Caco-2 (cell line): ENCODE results near the gene PLOD1. TPM values are rescaled to one million over a fixed set of nuclear protein-coding genes. Genes with fewer than 3 reads are reported as not detected.

ENCODE experiments used
- BruUV-seq: library from RNA; stranded (reverse); fragments of 400-500 nt; replicated peaks from 2 replicates; lab custom pipeline; 2021; lab: Mats Ljungman, UMichigan
- CTCF ChIA-PET: fragments of 300-600 bp; sonication (Branson Sonifier 250); formaldehyde crosslinking; loops from one replicate; lab custom pipeline; 2022; ENCODE audit warnings: antibody characterized with exemption; lab: Charles Lee
- POLR2A ChIA-PET: fragments of 300-600 bp; sonication (Branson Sonifier 250); formaldehyde crosslinking; loops from one replicate; lab custom pipeline; 2022; ENCODE audit warnings: antibody characterized with exemption; lab: Charles Lee
- DNase-seq, 2 experiments: peaks; one replicate each; pipeline versions ENCODE4 v3.0.0 to v3.0.0-alpha.2; 2020 to 2022
- H3K27me3 ChIP-seq: replicated peaks from 2 replicates; pipeline ENCODE4 v1.6.0; 2011; ENCODE audit warnings: low read length; ENCODE audit not compliant: control insufficient read depth, insufficient read depth
- H3K36me3 ChIP-seq: 2 replicates; pipeline ENCODE4 v1.5.1; 2011; ENCODE audit warnings: low read length; ENCODE audit not compliant: control insufficient read depth, insufficient read depth
- H3K4me1 ChIP-seq: fragments of 250-450 bp; sonication (Bioruptor Pico); 2 replicates; pipeline ENCODE4 v1.5.1; 2020; ENCODE audit warnings: mild to moderate bottlenecking
- H3K4me3 ChIP-seq: 2 replicates; pipeline ENCODE4 v1.5.1; 2011; ENCODE audit warnings: low read depth, mild to moderate bottlenecking, control low read depth, low read length
- H3K9me3 ChIP-seq: fragments of 250-450 bp; sonication (Bioruptor Pico); 2 replicates; pipeline ENCODE4 v1.5.1; 2020; ENCODE audit warnings: mild to moderate bottlenecking, moderate library complexity
- H3K27ac Mint-ChIP-seq: one replicate; pipeline ENCODE4 v1.8.0; 2022; ENCODE audit warnings: mixed read lengths; ENCODE audit not compliant: unreplicated experiment
- H3K27me3 Mint-ChIP-seq: one replicate; pipeline ENCODE4 v1.8.0; 2022; ENCODE audit warnings: mixed read lengths; ENCODE audit not compliant: insufficient read depth, unreplicated experiment
- H3K36me3 Mint-ChIP-seq: one replicate; pipeline ENCODE4 v1.8.0; 2022; ENCODE audit warnings: mild to moderate bottlenecking, mixed read lengths; ENCODE audit not compliant: insufficient read depth, unreplicated experiment
- H3K4me1 Mint-ChIP-seq: one replicate; pipeline ENCODE4 v1.8.0; 2022; ENCODE audit warnings: low read depth, mixed read lengths; ENCODE audit not compliant: unreplicated experiment
- H3K4me3 Mint-ChIP-seq: one replicate; pipeline ENCODE4 v1.8.0; 2022; ENCODE audit warnings: mild to moderate bottlenecking, moderate library complexity, mixed read lengths; ENCODE audit not compliant: unreplicated experiment
- H3K9me3 Mint-ChIP-seq: one replicate; pipeline ENCODE4 v1.8.0; 2022; ENCODE audit warnings: mixed read lengths; ENCODE audit not compliant: unreplicated experiment
- CTCF ChIP-seq, 2 experiments: fragments of 200-600 bp in 1 of 2; IDR thresholded peaks; 1 replicate in 1 of 2; 2 replicates in 1 of 2; pipeline versions ENCODE4 v1.5.1 to v1.8.0; 2011 to 2022; ENCODE audit warnings: antibody characterized with exemption in 1 of 2, control low read depth in 1 of 2, inconsistent platforms in 1 of 2, low read depth in 1 of 2, low read length in 1 of 2, mild to moderate bottlenecking in 1 of 2, moderate library complexity in 1 of 2; ENCODE audit not compliant: insufficient read depth in 1 of 2, severe bottlenecking in 1 of 2, unreplicated experiment in 1 of 2
- intact Hi-C: fragments of 100-400 bp; cut with micrococcal nuclease; formaldehyde crosslinking; loops from one replicate; pipeline ENCODE4 v1.10.0; 2022; ENCODE audit not compliant: unreplicated experiment
- total RNA-seq: library from RNA; stranded (reverse); gene quantifications from 2 replicates; pipeline ENCODE4 v1.2.3, GENCODE V29; 2022

PLOD1 gene
- total RNA-seq, 1 experiment from 2014 or later = 89.3 TPM

- intact Hi-C loops = no loop called here
- Histone ChIP-seq H3K27me3 (no peaks in the 10 kb centered on the region), H3K9me3 (no peaks in the 10 kb centered on the region), H3K4me1 (no peaks in the 10 kb centered on the region), H3K36me3 (no peaks in the 10 kb centered on the region), H3K4me3 (no peak overlapping the region)
- POLR2A ChIA-PET = interaction anchor here (0.5 to 0.6 kb wide), 2 partner anchors 42 to 53 kb away, joined by 3 read pairs; no protein-coding TSS in a partner anchor
- Mint-ChIP-seq H3K4me1 (no peaks in the 10 kb centered on the region), H3K27ac (no peak overlapping the region), H3K27me3 (no peaks in the 10 kb centered on the region), H3K4me3 (no peak overlapping the region), H3K9me3 (no peaks in the 10 kb centered on the region), H3K36me3 (peaks cover 31% of the 10 kb centered on the region)
- no peak for DNase-seq
- TF ChIP-seq CTCF (IDR thresholded peaks at IDR 0.05; ENCODE audit: insufficient read depth in 1 of 2, low read depth in 1 of 2, low read length in 1 of 2, severe bottlenecking in 1 of 2, unreplicated experiment in 1 of 2) = no peak
- BruUV-seq = no TSS peak
- CTCF ChIA-PET = no interaction called here
Measured at GRCh38 chr1:11961230-11961629, 26.7 kb downstream of the PLOD1 start.

GRCh38 chr1:11963622-11964021, 29.1 kb downstream of the PLOD1 start:
- Histone ChIP-seq H3K4me1 (no peaks in the 10 kb centered on the region), H3K9me3 (no peaks in the 10 kb centered on the region), H3K4me3 (no peak overlapping the region), H3K36me3 (no peaks in the 10 kb centered on the region), H3K27me3 (no peaks in the 10 kb centered on the region)
- Mint-ChIP-seq H3K9me3 (no peaks in the 10 kb centered on the region), H3K4me3 (no peak overlapping the region), H3K27ac (no peak overlapping the region), H3K27me3 (no peaks in the 10 kb centered on the region), H3K36me3 (peaks cover 29% of the 10 kb centered on the region), H3K4me1 (peaks cover 6% of the 10 kb centered on the region)
- TF ChIP-seq CTCF (IDR thresholded peaks at IDR 0.05; ENCODE audit: insufficient read depth in 1 of 2, low read depth in 1 of 2, low read length in 1 of 2, severe bottlenecking in 1 of 2, unreplicated experiment in 1 of 2) = no peak
- ChIA-PET CTCF (no interaction called here), POLR2A (no interaction called here)
- intact Hi-C loops = no loop called here
- DNase-seq = no peak
- no TSS peak for BruUV-seq

GRCh38 chr1:11964656-11965055, 30.1 kb downstream of the PLOD1 start:
- Mint-ChIP-seq H3K27ac (peak overlapping the region; percentile 24), H3K9me3 (no peaks in the 10 kb centered on the region), H3K27me3 (no peaks in the 10 kb centered on the region), H3K4me1 (peaks cover 6% of the 10 kb centered on the region), H3K4me3 (no peak overlapping the region), H3K36me3 (peaks cover 28% of the 10 kb centered on the region)
- no peak for TF ChIP-seq CTCF (IDR thresholded peaks at IDR 0.05; ENCODE audit: insufficient read depth in 1 of 2, low read depth in 1 of 2, low read length in 1 of 2, severe bottlenecking in 1 of 2, unreplicated experiment in 1 of 2)
- Histone ChIP-seq H3K36me3 (no peaks in the 10 kb centered on the region; the same call in 1 of the 2 replicates), H3K9me3 (no peaks in the 10 kb centered on the region), H3K4me3 (no peak overlapping the region), H3K4me1 (peaks cover 6% of the 10 kb centered on the region), H3K27me3 (no peaks in the 10 kb centered on the region)
- DNase-seq = no peak
- ChIA-PET CTCF (no interaction called here), POLR2A (interaction anchor here (0.7 kb wide), 1 partner anchor 55 kb away, joined by 6 read pairs; no protein-coding TSS in a partner anchor)
- intact Hi-C loops = loop anchor here (5.0 kb wide), 1 partner anchor 37 kb away; the partner anchor contains the start of gene KIAA2013
- BruUV-seq = no TSS peak
